CD4-positive, alpha-beta T cell treated with Interferon gamma for 1 hour (primary cell): ENCODE data around the gene NTM.

Source experiments
- DNase-seq: peaks from one replicate; pipeline ENCODE4 v3.0.0-alpha.2; 2020

The NTM gene

DNA sequence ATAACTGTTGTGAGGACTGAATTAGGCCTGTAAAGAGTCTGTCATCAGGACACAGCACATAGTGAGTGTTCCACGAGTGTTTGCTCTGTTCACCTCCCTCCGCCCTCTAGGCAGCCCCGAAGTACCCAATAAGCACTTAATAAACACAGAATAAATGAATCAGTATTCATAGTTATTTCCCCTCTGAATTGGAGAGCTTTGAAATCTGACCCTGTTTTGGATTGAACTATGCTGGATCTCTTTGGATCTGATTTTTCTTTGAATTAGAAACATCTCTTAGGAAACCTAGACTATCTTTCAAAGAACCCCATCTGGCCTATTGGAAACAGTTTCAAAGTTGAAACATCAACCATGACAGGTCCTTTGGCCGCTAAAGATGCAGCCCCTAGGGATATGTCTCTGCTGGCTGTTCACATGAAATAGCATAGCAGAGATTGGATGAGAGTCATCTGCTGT is 615.5 kb downstream of the NTM start:
- no peak for DNase-seq

- DNase-seq = no peak
Measured at GRCh38 chr11:131987703-131988102, 617.3 kb downstream of the NTM start.

DNA sequence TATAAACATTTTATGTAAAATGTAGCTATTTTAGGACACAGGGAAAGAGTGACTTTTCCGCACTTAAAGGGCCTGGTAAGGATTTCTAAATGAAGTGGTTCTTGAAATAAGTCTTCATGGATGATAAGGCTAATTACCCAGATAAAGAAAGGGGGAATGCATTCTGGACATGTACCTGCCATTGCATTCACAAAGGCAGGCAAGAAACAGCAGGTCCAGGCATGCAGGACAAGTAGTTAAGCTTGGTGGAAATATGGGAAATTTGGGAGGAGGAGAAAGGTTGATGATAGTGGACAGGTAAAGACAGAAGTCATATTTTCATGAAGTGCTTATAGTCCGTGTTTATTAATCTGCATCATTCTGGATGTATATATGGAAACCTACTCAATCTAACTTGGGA is 621.2 kb downstream of the NTM start:
- no peak for DNase-seq

DNA sequence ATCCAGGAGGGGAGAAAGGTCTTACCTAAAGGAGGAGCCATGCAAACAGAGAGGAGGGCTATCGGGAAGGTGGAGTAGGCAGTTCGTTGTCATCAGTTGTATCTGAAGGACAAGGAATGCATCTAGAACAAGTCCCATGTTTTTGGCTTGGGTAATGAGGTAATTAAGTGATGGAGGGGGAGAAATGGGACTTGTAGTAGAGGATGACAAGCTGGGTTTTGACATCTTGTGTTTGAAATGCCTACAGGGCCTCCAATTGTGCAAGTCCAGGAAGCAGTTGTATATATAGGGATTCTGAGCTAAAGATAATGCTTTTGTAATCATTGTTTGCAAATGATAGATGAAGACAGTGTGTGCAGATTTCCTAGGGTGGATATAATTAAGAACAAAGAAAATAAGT is 622.8 kb downstream of the NTM start:
- no peak for DNase-seq

- no peak for DNase-seq
Measured at GRCh38 chr11:131998020-131998419, 627.6 kb downstream of the NTM start.

DNA sequence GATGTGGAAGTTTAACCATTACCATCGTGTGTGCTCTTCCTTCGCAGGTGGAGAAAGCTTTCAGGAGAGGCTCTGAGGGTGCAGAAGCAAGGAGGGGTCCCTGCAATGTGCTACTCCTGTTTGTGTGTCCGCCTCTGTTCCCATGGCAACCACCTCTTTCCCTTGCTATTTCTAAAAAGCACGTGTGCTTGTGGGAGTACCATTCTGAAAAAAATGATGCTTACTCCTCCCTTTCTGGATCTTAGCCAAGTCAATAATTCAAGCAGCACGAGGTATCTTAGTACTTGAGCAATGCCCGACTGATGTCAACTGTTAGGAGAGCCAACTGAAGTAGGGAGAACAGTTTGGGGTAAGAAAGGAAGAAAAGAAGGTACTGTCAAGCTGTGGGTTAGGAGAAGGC is 628.7 kb downstream of the NTM start:
- DNase-seq = no peak

- DNase-seq = no peak
Measured at GRCh38 chr11:131999955-132000354, 629.5 kb downstream of the NTM start.

DNA sequence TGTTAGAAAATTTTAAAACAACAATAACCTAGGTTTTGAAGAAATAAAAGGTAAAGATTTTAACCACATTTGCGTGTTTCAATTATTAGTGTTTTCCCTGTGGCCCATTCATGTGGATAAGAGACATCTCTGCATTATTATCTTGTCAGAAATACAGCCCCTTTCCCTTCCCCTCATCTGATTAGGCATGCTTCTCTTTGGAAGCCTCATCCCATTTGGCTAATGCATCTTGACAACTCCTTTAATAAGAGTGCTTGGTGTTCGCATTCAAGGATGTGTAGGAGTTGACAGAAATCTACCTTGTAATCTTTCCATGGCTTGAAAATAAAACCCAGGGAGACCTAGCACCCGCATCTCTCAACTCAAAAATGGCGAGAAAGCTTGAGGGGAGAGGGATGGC is 635.5 kb downstream of the NTM start:
- no peak for DNase-seq

GRCh38 chr11:132006884-132007580 is 636.6 kb downstream of the NTM start:
- no peak for DNase-seq

GRCh38 chr11:132008226-132008625 is 637.8 kb downstream of the NTM start:
- DNase-seq = no peak

GRCh38 chr11:132008872-132009271 is 638.5 kb downstream of the NTM start:
- DNase-seq = no peak

DNA sequence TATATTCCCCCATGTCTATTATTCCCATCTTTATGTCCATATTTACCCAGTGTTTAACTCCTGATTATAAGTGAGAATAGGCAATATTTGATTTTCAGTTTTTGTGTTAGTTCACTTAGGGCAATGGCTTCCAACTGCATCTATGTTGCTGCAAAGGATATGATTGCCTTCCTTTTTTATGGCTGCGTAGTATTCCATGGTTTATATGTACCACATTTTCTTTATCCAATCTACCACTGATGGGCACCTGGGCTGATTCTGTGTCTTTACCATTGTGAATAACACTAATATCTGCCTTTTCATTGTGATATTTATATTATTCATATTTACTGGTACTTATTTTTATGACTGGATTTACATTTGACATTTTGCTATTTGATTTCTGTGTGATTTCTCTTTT is 649.6 kb downstream of the NTM start:
- DNase-seq = no peak

DNA sequence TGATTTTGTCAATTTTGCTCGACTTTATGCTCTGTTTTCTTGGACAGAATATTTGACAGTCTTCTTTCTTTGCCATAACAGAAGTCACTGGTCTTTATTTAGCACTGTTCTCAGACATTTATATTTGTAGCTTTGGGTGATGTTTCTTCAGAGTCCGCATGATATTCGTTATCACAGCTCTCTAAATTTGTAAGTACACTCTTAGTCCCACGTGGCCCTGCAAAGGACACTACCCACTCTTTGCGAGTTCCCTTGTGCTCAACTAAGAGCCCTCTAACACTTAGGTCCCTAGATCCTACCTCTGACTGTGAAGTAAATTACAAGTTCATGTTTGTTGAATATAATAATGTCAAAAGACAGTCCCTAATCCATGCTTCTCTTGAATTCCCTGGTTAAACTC is 651.9 kb downstream of the NTM start:
- no peak for DNase-seq

DNA sequence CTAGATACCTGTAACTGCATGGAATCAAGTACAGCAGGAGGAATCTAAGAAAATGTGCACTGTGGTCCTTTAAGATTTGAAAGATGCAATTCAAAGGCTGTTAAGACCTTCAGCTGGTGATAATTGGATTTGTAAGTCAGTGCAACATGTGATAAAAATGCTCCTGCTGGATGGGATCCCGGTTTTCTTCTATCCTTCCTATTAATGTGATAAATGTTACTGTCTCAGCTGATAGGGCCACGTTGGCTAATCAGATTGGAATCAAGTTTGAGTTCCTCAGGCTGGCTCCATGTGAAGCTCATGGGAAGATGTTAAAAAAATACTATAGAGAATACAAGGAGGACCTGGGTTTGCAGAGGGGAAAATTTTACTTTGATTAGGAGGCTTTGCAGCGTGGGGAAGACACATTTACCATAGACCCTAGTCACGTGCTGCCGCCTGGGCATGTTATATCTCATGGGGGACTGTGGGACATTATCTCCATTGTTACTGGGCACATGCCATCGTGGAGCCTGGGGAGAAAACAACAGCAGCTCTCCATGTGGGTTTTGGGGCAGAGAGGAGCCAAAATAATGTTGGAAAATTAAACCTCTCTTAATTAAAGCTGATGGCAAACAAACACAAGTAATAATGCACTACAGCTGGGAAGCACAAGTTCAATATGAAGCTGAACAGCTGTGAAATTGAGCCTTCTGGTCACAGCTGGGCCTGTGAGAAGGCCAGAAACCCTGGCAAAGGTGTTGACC is 652.5 kb downstream of the NTM start:
- DNase-seq = no peak

DNA sequence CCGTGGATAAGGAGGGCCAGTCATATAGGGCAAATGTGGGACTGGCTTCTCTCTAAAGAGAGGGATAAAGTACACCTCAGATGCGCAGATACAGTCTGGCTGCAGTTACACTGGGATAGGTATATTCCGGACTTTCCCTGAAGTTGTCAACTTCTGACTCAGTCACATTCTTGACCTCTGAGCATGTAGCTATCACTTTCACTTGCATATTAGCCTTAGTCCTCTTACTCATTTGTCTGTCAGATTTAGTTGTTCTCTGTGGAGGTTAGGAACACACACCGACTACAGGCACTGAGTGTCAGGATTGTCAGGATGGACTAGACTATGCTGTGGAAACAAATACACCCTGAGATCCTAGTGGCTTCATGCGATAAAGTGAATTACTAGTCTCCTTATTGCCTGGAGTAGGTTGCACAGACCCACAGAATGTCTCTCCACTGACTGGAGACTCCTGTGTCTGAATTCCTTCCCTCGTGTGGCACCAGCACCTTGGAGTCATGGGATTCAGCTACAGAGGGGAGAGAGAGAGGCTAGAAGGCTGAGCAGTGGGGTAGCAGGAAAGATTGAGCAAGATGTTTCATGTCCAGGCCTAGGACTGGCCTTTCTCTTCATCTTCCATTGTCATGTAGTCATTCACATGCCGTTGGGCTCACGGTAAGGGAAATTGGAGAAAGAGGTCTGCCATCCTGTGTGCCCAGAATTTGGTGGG is 654.3 kb downstream of the NTM start:
- DNase-seq = no peak

DNA sequence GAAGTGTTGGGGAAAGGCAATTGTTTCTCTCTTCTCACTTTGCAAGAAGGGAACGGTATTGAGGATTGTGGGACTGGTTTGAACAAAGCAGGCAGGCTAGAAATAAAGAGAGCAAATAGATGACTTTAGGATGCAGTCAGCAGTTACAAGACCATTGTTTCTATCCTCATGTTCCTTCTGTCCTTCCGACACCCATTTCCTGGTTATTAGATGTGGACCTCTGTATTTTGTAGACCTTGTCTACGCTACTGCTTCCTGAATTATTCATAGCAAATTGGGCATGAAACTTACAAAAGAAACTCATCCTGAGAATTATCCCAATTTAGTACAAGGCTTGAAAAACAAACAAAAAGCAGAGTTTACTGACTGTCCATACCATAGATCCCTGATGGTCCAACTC is 656.3 kb downstream of the NTM start:
- no peak for DNase-seq

DNA sequence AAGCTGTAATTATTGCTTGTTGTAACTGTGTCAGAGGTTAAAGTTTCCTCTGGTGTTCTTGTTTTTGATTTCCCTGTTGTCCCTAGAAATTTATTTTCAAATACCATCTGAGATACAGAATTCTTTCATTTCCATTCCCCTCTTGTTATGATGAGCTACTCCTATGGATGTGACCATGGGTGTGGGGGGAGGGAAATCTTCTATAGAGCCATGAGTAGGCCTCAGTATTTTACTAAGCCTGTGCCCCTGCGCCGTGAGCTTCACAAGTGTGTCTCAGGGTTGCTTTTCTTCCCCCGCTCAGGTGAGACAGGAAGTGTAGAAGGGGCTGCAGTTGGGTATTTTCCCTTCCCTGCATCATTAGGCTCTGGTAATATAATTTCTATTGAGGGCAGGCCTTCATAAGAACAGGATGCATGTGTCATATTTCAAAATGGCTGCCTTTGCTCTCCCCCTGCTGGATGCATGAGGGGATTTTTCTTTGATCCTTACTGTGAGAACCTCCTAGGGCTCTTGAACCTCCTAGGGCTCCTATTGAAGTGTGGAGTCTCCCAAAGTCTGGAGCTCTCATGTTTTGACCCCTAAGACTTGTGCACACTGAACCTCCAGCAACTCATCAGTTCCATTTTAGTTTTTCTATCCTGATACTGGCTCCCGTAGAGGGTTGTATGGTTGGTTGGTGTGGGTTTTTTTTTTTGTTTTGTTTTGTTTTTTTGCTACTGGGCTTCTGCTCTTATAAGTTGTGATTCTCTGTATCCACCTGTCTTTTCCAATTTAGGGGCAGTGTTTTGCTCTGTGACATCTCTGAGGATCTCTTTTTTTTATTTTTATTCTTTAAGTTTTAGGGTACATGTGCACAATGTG is 658.2 kb downstream of the NTM start:
- peak; percentile 11 for DNase-seq

DNA sequence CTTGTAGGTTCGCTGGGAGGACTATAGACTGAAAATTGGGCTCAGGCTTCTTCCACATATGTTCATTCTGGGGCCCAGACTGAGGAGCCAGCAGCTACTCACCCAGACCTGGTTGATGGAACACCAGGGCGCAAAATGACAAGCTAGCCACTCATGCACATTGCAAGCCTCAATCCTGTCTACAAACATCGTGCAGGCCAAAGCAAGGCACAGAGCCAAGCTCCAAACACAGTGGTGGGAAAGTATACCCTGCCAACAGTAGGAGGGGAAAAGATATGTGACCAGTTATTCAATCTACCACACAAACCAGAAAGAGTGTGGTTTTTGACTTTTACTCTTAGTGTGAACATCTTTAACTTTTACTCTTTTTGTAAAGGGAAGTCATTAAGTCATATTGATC is 660.5 kb downstream of the NTM start:
- DNase-seq = no peak

- no peak for DNase-seq
Measured at GRCh38 chr11:132032555-132032954, 662.1 kb downstream of the NTM start.

GRCh38 chr11:132033051-132033450 is 662.6 kb downstream of the NTM start:
- DNase-seq = no peak

DNA sequence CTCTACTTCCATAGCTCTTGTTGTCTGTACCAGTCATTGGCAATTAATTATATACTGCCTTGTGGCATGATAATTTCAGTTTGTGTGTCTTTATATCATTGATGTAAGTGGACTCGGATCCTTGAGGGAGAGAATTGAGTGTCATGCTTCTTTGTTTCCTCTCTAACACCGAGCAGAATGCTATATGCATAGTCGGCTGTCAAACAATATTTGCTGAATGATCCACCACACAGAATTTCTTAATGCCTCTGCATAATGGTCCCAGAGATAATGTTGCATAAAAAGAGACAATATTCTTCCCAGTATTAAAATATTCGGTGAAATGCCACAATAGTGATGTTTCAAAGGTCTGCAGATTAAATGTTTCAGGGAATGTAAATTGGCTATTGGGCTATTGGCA is 664.8 kb downstream of the NTM start:
- no peak for DNase-seq

DNA sequence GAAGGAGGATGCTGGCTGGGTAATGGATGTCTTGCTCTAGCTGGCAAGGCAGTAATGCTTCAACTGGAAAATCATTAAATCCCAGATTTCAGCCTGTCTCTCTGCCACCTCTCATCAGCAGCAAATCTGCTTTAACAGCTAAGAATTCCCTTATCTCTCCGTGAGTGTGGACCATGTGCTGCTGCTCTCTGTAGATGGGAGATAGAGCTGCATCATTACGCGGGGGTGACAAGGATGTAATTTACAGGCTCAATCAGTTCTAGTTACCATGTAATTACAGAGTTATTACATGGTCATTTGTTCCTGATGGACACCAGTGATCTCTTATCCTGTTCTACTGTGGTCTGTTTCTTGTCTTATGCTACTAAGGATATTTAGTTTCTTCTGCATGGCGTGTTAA is 665.4 kb downstream of the NTM start:
- no peak for DNase-seq

GRCh38 chr11:132036220-132036619 is 665.8 kb downstream of the NTM start:
- no peak for DNase-seq
